HG03575 (cell line): ENCODE results near the gene LRRC25.
"Not testable (repeated sequence)": the region's sequence is repeated elsewhere in the genome, so short reads cannot be mapped to it uniquely, and the experiment has no call there.

Experiments
- ATAC-seq: cut with Tn5 transposase; IDR thresholded peaks from one replicate; pipeline ENCODE4 v1.9.1; 2021; ENCODE audit not compliant: unreplicated experiment, insufficient number of reproducible peaks, low FRiP score; ENCODE audit errors: extremely low read depth

LRRC25 gene

DNA sequence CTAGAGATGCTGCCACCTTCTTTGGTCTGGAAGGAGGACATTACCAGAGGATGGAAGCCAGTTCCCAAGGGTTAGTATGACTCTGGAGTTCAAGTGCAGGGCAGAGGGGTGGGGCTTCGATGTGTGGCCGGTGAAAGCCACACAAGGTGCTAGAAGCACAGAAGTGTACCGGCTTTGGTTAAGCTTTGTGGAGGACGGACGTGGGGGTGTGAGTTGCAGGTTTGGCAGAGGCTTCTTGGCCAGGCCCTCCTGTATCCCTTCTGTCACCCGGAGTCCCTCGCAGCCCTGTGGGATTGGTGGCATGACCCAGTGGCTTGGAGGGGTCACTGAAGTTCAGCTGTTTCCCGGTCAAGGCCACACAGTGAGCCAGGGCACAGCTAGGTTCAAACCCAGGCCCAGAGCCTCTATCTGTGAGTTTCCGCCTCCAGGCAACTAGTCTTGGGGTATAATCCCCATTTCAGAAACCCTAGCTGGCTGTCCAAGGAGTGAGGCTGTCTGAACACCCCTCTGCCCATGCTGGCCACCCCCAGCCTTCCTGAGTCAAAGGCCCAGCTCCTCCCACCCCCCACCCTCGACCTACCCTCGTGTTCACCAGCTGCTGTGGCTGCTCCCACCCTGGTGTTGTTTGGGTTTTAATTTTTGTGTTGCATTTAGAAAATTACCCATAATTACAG, 17.2 kb upstream of the LRRC25 start:
- ATAC-seq = no peak

DNA sequence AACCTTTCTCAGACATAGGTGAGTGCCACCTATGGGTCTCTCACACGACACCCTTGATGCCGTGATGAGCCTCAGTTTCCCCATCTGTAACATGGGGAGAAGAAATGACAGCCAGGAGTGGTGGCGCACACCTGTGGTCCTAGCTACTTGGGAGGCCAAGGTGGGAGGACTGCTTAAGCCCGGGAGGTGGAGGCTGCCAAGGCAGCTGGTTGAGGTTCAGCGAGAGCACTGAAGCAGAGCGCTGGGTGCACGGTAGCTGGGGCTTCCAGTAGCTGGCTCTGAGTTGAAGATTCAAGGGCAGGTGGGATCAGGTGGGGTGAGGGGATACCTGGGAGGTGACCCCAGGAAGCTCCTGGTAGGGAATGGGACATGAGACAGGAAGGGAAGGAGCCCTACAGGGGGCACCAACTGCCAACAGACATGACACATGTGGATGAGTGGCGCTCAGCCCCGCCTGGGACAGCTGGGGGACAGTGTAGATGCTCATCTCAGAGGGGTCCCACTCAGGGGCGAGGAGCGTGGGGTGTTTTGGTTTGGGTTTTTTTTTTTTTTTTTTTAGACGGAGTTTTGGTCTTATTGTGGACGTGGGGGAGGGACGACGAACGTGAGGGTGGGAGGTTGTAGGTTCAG, 15.3 kb upstream of the LRRC25 start:
- ATAC-seq = no peak

DNA sequence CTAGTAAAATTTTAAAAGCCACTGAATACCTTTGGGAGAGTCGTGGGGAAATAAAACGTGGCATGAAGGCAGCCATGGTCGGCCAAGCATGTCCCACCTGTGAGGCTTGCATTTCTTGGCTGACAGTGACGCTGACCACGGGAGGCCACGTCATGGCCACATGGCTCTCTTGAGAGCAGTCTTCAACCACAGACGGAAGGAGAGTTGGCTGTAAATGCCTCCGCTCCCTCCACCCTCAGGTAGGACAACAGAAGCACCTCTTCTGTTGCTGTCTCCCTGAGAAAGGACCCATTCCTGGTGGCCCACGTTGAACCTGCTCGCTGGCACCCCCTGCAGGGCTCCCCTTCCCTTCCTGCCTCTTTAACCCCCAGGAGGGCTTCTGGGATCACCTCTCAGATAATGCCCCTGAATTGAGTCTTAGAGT, 10.6 kb upstream of the LRRC25 start:
- ATAC-seq = no peak

DNA sequence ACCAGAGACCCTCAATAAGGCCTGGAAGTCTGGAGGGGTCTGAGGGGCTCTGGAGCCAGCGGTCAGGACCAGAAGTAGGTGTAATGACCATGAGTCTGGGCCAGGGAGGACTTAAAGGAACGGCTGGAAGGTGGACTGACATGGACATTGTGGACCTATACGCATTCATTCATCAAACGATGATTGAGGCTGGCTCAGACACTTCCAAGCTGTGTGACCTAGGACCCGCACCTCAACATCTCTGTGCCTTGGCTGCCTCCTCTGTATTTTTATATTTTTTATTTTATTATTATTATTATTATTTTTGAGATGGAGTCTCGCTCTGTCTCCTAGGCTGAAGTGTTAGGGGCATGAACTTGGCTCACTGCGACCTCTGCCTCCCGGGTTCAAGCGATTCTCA, 9.3 kb upstream of the LRRC25 start:
- no peak for ATAC-seq

DNA sequence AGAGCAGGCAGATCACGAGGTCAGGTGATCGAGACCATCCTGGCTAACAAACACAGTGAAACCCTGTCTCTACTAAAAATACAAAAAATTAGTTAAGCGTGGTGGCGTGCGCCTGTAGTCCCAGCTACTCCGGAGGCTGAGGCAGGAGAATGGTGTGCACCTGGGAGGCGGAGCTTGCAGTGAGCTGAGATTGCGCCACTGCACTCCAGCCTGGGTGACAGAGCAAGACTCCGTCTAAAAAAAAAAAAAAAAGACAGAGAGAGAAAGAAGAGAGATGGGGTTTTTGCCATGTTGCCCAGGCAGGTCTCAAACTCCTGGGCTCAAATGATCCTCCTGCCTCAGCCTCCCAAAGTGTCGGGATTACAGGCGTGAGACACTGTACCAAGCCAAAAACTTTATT, 8.3 kb upstream of the LRRC25 start:
- ATAC-seq = not testable (repeated sequence)

DNA sequence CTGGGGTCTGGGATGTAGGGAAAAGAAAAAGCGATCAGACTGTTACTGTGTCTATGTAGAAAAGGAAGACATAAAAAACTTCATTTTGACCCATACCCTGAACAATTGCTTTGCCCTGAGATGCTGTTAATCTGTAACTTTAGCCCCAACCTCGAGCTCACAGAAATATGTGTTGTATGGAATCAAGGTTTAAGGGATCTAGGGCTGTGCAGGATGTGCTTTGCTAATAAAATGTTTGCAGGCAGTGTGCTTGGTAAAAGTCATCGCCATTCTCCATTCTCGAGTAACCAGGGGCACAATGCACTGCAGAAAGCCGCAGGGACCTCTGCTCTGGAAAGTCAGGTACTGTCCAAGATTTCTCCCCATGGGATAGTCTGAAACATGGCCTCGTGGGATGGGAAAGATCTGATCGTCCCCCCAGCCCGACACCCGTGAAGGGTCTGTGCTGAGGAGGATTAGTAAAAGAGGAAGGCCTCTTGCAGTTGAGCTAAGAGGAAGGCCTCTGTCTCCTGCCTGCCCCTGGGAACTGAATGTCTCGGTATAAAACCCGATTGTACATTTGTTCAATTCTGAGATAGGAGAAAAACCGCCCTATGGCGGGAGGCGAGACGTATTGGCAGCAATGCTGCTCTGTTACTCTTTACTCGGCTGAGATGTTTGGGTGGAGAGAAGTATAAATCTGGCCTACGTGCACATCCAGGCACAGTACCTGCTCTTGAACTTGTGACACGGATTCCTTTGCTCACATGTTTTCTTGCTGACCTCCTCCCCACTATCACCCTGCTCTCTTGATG, 5.2 kb upstream of the LRRC25 start:
- not testable (repeated sequence) for ATAC-seq

DNA sequence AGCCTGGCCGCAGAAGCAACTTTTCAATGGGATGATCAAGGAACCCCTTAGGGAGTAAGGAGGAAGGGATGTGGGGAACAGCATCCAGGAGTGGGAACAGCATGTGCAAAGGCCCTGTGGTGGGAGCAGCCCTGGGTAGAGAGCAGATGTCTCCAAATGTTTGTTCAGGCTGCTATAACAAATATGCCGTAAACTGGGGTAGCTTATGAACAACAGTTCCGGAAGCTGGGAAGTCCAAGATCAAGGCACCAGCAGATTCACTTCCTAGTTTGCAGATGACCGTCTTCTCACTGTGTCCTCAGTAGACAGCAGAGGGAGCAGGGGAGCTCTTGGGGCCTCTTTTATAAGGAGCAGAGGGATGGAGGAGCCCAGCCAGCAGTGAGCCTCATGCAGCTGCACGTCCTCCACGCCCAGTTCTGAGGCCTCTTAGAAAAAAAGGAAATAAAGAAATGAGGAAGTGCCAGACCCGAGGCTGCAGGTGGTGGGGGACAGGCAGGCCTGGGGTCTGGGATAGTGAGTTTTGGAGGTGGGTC, 4.2 kb upstream of the LRRC25 start:
- no peak for ATAC-seq

DNA sequence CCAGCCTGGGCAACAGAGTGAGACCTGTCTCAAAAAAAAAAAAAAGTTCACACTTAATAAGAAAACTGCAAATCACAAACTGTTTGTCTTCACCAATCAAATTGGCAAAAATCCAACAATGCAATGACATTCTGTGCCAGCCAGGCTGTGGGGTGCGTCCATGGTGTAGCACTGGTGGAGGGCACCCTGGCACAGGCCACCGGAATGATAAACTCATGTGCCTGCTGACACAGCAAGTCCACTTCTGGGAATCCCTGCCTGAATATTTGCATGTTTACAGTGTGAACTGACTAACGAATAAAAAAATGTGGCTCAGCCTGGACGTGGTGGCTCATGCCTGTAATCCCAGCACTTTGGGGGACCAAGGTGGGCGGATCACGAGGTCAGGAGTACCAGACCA, 1.6 kb upstream of the LRRC25 start:
- no peak for ATAC-seq

DNA sequence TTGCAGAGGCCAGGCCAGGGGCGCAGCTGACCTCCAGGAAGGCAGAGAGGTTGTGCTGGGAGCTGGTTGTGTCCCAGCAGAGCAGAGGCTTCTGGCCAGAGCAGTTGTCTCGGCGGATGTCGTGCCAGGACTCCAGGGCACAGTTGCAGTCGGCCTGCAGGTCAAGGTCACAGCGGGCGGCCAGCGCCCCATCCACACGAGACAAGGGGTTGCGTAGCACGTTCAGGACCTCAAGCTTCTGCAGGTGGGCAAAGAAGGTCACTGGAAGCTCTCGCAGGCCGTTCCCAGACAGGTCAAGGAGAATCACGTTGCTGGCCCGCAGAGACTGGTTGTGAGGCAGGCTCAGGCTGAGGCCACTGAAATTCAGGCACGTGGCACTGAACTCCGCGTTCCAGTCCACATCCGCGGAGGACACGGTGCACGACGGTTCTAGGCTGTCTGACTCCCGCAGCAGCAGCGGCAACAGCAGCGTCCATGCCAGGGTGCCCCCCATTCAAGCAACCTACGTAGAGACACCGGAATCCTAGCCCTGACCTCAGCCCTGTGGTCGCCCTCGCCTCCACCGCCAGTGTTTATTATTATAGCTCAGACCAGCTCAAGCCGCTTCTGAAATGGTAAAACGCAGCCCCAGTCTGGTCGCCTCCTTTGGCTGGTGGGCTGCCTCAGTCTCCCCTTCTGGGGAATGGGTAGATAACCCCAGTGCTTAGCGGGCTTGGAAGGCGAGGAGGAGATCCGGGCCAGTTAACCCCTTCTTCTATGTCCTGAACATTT, 766 bp downstream of the LRRC25 start:
- ATAC-seq = no peak

DNA sequence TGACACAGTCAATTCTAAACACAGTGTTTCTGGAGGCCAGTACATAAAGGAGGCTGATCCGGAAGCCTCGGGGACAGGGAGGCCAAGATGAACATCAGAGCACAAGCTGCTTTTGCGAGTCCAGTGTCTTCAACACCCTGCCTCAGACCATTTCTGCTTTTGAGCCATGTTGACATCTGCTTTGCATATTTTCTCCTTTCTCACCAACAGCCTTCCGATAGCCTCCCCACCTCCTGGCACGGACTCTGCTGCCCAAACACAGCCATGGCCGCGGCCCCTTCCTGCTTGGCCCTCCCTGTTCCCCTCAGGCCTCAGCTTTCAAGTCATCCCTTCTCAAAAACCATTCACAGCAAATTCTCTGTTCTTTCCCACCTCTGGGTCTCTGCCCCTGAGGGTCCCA, 3.6 kb downstream of the LRRC25 start:
- ATAC-seq = no peak

DNA sequence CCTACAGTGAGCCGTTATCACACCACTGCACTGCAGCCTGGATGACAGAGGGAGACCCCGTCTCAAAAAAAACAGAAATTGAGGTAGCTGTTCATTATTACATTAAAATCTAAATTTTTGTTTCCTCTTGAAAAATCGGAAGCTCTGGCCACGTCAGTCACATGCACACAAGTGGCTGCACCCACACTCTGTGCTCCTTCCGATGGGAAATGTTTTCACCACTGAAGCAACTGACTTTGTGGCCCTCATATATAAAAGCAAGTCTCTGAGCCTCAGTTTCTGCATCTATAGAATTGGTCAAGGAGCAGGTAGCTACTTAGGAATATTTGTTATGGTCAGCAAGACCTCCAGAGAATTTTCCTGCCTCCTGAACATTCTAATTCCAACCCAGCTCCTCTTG, 4.5 kb downstream of the LRRC25 start:
- no peak for ATAC-seq

DNA sequence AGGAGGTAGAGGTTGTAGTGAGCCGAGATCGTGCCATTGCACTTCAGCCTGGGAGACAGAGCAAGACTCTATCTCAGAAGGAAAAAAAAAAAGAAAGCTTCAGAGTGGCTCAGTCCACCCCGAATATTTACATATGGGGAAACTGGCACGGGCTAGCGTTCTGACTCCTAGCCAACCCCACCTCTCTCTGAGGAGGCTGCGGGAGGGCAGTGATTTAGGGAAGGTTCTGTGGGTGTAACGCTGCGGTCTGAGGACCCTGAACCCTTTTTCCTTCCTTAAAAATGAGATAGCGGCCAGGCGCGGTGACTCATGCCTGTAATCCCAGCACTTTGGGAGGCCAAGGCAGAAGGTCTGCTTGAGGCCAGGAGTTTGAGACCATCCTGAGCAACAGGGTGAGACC, 5.0 kb downstream of the LRRC25 start:
- ATAC-seq = no peak

DNA sequence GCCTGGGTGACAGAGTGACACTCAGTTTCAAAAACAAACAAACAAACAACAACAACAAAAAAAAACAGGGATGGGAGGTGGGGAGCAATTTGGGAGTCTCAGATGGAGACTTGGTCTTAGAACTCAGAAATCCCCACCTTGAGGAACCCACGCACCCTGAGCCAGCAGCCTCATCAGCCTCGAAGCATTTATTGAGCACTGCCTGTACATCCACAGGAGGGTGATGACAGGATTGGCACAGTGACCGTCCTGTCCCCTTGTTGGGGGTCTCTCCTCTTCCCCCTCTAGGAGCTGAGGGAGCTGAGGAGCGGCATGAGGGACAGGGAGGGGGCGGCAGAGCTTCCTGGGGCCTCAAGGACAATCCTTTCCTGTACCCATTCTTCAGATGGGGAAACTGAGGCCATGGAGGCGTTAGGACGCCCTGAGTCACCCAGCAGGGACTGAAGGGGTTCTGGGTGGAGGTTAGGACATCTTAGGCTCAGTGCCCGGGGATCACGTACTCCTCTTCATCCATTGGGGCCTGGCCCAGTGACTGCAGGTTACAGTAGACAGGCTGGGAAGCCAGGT, 5.8 kb downstream of the LRRC25 start:
- ATAC-seq = no peak

DNA sequence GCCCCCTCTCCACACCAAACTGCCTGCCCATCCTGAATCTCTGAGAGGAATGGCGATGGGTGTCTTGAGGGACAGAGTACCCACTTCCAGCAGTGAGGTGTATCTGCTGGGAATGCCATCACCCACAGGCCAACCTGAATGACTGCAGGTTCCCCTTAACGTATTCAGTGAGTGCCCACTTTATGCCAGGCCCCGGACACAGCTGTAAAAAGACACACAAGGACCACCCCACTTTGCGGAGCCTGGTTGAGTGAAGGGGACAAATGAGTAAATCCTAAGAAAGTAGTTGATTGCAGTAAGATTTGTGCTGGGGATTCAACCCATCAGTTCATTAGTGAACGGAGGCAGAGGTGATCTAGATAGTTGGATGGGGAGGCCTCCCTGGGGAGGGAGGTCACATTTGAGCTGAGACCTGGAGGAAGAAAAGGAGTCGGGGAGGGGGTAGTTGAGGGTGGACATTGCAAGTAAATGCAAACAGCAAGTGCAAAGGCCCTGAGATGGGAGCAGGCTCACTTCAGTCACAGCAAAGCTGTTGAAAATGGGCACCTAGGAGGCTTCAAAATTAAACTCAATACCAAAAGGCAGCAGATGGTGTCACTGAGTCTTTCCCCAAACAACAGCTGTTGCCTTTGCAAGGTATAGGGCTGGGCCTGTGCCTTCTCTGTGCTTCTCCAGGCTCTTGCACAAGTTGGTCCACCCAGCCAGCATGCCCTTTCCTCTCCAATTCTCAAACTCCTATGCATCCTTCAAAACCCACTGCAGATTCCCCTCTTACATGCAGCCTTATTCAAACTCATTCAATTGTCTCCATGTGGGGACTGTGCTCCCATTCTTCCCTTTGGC, 7.1 kb downstream of the LRRC25 start:
- no peak for ATAC-seq

DNA sequence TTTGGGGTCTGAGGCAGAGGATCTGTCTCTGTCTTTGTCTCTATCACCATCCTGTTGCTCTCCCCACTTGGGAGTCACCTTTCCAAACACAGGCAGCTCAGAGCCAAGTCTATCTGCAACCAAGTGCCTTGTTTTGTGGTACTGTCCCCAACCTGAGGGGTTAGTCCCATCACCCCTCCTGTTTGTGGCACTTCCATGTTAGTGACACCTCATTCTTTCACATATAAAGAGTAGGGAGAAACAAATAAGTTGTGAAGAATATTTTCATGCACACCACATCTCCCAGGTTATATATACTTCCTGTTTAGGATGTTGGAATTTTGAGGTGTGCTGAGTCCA, 7.7 kb downstream of the LRRC25 start:
- no peak for ATAC-seq

DNA sequence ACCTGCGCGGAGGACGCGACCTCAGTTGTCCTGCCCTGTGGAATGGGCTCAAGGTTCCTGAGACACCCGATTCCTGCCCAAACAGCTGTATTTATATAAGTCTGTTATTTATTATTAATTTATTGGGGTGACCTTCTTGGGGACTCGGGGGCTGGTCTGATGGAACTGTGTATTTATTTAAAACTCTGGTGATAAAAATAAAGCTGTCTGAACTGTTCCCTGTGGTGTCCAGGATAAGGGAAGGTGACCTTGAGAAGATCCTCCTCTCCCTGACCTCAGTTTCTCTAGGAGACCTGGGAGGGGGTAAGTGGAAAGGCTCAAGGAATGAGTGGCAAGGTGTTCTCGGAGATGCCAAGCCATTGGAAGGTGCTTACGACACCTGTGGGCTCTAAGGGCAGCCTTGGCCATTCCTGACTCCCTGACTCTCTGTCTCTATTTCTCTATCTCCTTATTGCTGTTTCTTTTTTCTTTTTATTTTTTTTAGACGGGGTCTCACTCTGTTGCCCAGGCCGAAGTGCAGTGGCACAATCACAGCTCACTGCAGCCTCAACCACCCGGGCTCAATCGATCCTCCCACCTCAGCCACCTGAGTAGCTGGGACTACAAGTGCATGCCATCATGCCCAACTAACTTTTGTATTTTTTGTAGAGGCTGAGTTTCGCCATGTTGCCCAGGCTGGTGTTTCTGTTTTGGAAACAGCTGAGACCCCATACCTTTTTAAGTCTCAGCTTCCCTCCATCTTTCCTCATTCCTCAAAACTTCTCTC, 8.3 kb downstream of the LRRC25 start:
- ATAC-seq = no peak

DNA sequence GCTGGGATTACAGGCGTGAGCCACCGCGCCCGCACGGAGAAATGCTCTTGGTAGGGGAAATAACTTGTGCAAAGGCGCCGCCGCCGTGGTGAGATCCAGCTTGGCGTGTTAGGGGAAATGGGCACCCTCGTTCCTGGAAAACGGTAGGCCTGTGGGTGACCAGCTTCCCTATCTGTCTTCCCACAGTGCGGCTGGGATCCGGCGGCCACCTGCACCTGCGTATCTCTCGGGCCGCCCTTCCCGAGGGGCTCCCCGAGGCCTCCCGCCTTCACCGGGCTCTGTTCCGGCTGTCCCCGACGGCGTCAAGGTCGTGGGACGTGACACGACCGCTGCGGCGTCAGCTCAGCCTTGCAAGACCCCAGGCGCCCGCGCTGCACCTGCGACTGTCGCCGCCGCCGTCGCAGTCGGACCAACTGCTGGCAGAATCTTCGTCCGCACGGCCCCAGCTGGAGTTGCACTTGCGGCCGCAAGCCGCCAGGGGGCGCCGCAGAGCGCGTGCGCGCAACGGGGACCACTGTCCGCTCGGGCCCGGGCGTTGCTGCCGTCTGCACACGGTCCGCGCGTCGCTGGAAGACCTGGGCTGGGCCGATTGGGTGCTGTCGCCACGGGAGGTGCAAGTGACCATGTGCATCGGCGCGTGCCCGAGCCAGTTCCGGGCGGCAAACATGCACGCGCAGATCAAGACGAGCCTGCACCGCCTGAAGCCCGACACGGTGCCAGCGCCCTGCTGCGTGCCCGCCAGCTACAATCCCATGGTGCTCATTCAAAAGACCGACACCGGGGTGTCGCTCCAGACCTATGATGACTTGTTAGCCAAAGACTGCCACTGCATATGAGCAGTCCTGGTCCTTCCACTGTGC, 9.1 kb downstream of the LRRC25 start:
- no peak for ATAC-seq
